H1 (cell line): ENCODE results near the gene OPCML. TPM values are rescaled to one million over a fixed set of nuclear protein-coding genes. Genes with fewer than 3 reads are reported as not detected.

Source experiments
- CTCF ChIA-PET: fragments of 300-600 bp; sonication (Branson Sonifier 250); formaldehyde crosslinking; loops from one replicate; lab custom pipeline; 2021; ENCODE audit not compliant: partially characterized antibody; lab: Charles Lee
- POLR2A ChIA-PET: fragments of 300-600 bp; sonication (Branson Sonifier 250); formaldehyde crosslinking; loops from one replicate; lab custom pipeline; 2021; ENCODE audit warnings: inconsistent platforms; ENCODE audit not compliant: partially characterized antibody; lab: Charles Lee
- DNase-seq, 2 experiments: peaks; one replicate each; pipeline versions ENCODE4 v3.0.0 to v3.0.0-alpha.2; 2010 to 2022; ENCODE audit warnings: low spot score in 2 of 2, low read depth in 1 of 2, mixed read lengths in 1 of 2
- FAIRE-seq: peaks from 2 replicates; lab custom pipeline; 2011; peaks lifted over from hg19 to GRCh38; lab: Jason Lieb, UNC
- H2AFZ ChIP-seq: 2 replicates; pipeline ENCODE4 v1.8.1; 2012; ENCODE audit warnings: low read length, inconsistent platforms
- H2AK5ac ChIP-seq: 2 replicates; pipeline ENCODE4 v1.6.1; 2013; ENCODE audit warnings: low read depth, low read length
- H2BK120ac ChIP-seq: replicated peaks from 2 replicates; pipeline ENCODE3; 2013; ENCODE audit warnings: low read depth, low read length, inconsistent platforms
- H2BK12ac ChIP-seq: 2 replicates; pipeline ENCODE4 v1.6.1; 2013; ENCODE audit warnings: low read depth, low read length
- H2BK15ac ChIP-seq: 2 replicates; pipeline ENCODE4 v1.6.1; 2013; ENCODE audit warnings: low read length
- H2BK20ac ChIP-seq: 2 replicates; pipeline ENCODE4 v1.6.1; 2013; ENCODE audit warnings: low read length
- H2BK5ac ChIP-seq: 2 replicates; pipeline ENCODE4 v1.6.1; 2013; ENCODE audit warnings: low read depth, low read length
- H3K14ac ChIP-seq: 2 replicates; pipeline ENCODE4 v1.6.1; 2013; ENCODE audit warnings: inconsistent platforms; ENCODE audit not compliant: insufficient read length
- H3K18ac ChIP-seq: 2 replicates; pipeline ENCODE4 v1.6.1; 2013; ENCODE audit warnings: low read length; ENCODE audit errors: extremely low read depth
- H3K23ac ChIP-seq: 2 replicates; pipeline ENCODE4 v1.6.1; 2013; ENCODE audit warnings: inconsistent platforms; ENCODE audit not compliant: insufficient read length
- H3K23me2 ChIP-seq: 2 replicates; pipeline ENCODE4 v1.6.1; 2013; ENCODE audit warnings: low read depth, low read length
- H3K27ac ChIP-seq: 2 replicates; pipeline ENCODE4 v1.6.1; 2011; ENCODE audit warnings: low read depth, low read length, inconsistent platforms
- H3K27me3 ChIP-seq, 4 experiments: replicated peaks in 1 of 4; 1 replicate in 1 of 4; 2 replicates in 3 of 4; pipeline versions ENCODE4 v1.6.1 to v1.8.1; 2011 to 2013; ENCODE audit warnings: low read length in 3 of 4, mild to moderate bottlenecking in 3 of 4, inconsistent platforms in 2 of 4, mixed read lengths in 2 of 4, moderate library complexity in 1 of 4; ENCODE audit not compliant: control insufficient read depth in 3 of 4, insufficient read depth in 3 of 4; ENCODE audit errors: extremely low read depth in 1 of 4
- H3K36me3 ChIP-seq, 4 experiments: 2 replicates each; pipeline versions ENCODE4 v1.6.1 to v1.8.1; 2011 to 2013; ENCODE audit warnings: mild to moderate bottlenecking in 4 of 4, low read length in 3 of 4, moderate library complexity in 2 of 4, control low read depth in 1 of 4, inconsistent platforms in 1 of 4; ENCODE audit not compliant: insufficient read depth in 4 of 4, control insufficient read depth in 2 of 4
- H3K4ac ChIP-seq: replicated peaks from 2 replicates; pipeline ENCODE3; 2013; ENCODE audit warnings: low read length, low read depth, mixed read lengths, inconsistent platforms; ENCODE audit not compliant: insufficient read length
- H3K4me1 ChIP-seq, 4 experiments: replicated peaks in 1 of 4; 1 replicate in 1 of 4; 2 replicates in 3 of 4; pipeline versions ENCODE4 v1.6.1 to v1.8.1; 2011 to 2013; ENCODE audit warnings: low read length in 3 of 4, inconsistent platforms in 2 of 4, mixed read lengths in 1 of 4; ENCODE audit not compliant: insufficient read depth in 4 of 4, control insufficient read depth in 3 of 4
- H3K4me2 ChIP-seq, 2 experiments: 2 replicates each; pipeline versions ENCODE4 v1.6.1 to v1.8.1; 2011 to 2013; ENCODE audit warnings: low read depth in 2 of 2, low read length in 2 of 2, control low read depth in 1 of 2, inconsistent platforms in 1 of 2, mild to moderate bottlenecking in 1 of 2; ENCODE audit not compliant: insufficient read depth in 1 of 2
- H3K4me3 ChIP-seq, 4 experiments: fragments of 200-600, 300-600 bp in 1 of 4; sonication (generic), shearing (Covaris generic), sonication (Bioruptor Twin) in 1 of 4; 2 replicates each; pipeline versions ENCODE4 v1.5.1 to v1.8.1; 2011 to 2016; ENCODE audit warnings: low read length in 4 of 4, low read depth in 3 of 4, control low read depth in 2 of 4, inconsistent platforms in 2 of 4, mild to moderate bottlenecking in 2 of 4, mixed read lengths in 1 of 4, moderate library complexity in 1 of 4; ENCODE audit not compliant: insufficient read depth in 2 of 4; ENCODE audit errors: extremely low read depth in 1 of 4
- H3K56ac ChIP-seq: replicated peaks from 2 replicates; pipeline ENCODE3; 2013; ENCODE audit warnings: low read depth, mild to moderate bottlenecking, mixed read lengths, low read length, inconsistent platforms; ENCODE audit not compliant: insufficient read length
- H3K79me1 ChIP-seq: 2 replicates; pipeline ENCODE4 v1.6.1; 2013; ENCODE audit warnings: low read depth, low read length, control low read depth
- H3K79me2 ChIP-seq, 2 experiments: 2 replicates each; pipeline versions ENCODE4 v1.6.1 to v1.8.1; 2012 to 2013; ENCODE audit warnings: low read length in 2 of 2, mild to moderate bottlenecking in 2 of 2, inconsistent platforms in 1 of 2; ENCODE audit not compliant: insufficient read depth in 2 of 2, control insufficient read depth in 1 of 2
- H3K9ac ChIP-seq, 4 experiments: replicated peaks in 1 of 4; 1 replicate in 1 of 4; 2 replicates in 3 of 4; pipeline versions ENCODE4 v1.6.1 to v1.8.1; 2011 to 2013; ENCODE audit warnings: low read depth in 3 of 4, low read length in 3 of 4, control low read depth in 2 of 4, mild to moderate bottlenecking in 2 of 4, moderate library complexity in 2 of 4, inconsistent platforms in 1 of 4; ENCODE audit errors: extremely low read depth in 1 of 4
- H3K9me3 ChIP-seq, 2 experiments: 2 replicates each; pipeline versions ENCODE4 v1.6.1 to v1.8.1; 2012 to 2013; ENCODE audit warnings: mild to moderate bottlenecking in 2 of 2, moderate library complexity in 2 of 2, control low read depth in 1 of 2, inconsistent platforms in 1 of 2, low read depth in 1 of 2, low read length in 1 of 2, mixed read lengths in 1 of 2; ENCODE audit not compliant: insufficient read depth in 2 of 2
- H4K20me1 ChIP-seq, 2 experiments: replicated peaks in 1 of 2; 2 replicates each; pipeline versions ENCODE3 to v1.8.1; 2011 to 2013; ENCODE audit warnings: inconsistent platforms in 2 of 2, low read length in 2 of 2, mild to moderate bottlenecking in 1 of 2; ENCODE audit not compliant: insufficient read depth in 2 of 2, control insufficient read depth in 1 of 2
- H4K5ac ChIP-seq: 2 replicates; pipeline ENCODE4 v1.6.1; 2013; ENCODE audit warnings: low read length, low read depth, mixed read lengths, inconsistent platforms; ENCODE audit not compliant: insufficient read length
- H4K8ac ChIP-seq: 2 replicates; pipeline ENCODE4 v1.8.0; 2013; ENCODE audit warnings: mild to moderate bottlenecking, moderate library complexity, low read length, inconsistent platforms; ENCODE audit not compliant: insufficient read depth; ENCODE audit errors: extremely low read depth
- H4K91ac ChIP-seq: replicated peaks from 2 replicates; pipeline ENCODE3; 2013; ENCODE audit warnings: low read length, mixed read lengths, inconsistent platforms; ENCODE audit not compliant: insufficient read length
- WGBS, 2 experiments: shearing (Covaris generic) in 1 of 2; methylation state at CpG; one replicate each; pipeline versions ENCODE4 v1.1.6 to v1.1.7; 2013 to 2015; ENCODE audit warnings: low lambda C conversion rate in 2 of 2, mixed read lengths in 2 of 2, inconsistent platforms in 1 of 2, low coverage in 1 of 2, missing lambda C conversion rate in 1 of 2; ENCODE audit not compliant: insufficient replicate concordance in 2 of 2, insufficient coverage in 1 of 2, insufficient read length in 1 of 2; ENCODE audit errors: extremely low coverage in 1 of 2, missing lambda C conversion rate in 1 of 2; 5-methylcytosine and 5-hydroxymethylcytosine counted together
- polyA plus RNA-seq, 7 experiments: library from polyadenylated mRNA; depleted of rRNA in 3 of 7; stranded (reverse) in 5 of 7; unstranded in 2 of 7; fragments of >200 nt in 5 of 7; fragments of 200-250 nt in 2 of 7; gene quantifications; 1 replicate in 5 of 7; 2 replicates in 1 of 7; 4 replicates in 1 of 7; pipeline versions ENCODE4 v1.2.1 to v1.2.3, GENCODE V29; 2011 to 2013; ENCODE audit warnings: missing spikeins in 2 of 7, mixed read lengths in 2 of 7
- total RNA-seq: library from RNA; stranded (reverse); fragmentation: NEBNext Ultra II Directional; extraction: Animal tissue kit (Norgen Biotek cat#: 25700); gene quantifications from 2 replicates; pipeline ENCODE4 v1.2.1, GENCODE V29; 2021
- TF ChIP-seq, protein P1 (sequence below): IDR thresholded peaks from 2 replicates; pipeline ENCODE4 v1.6.1; 2012; ENCODE audit warnings: low read length, inconsistent platforms

The OPCML gene
- total and polyA plus RNA-seq, 2 of the 8 experiments (the other 6 are each of a cell fraction or from before 2014, with no cell fraction given), result 2.3 to 3.1 TPM

DNA sequence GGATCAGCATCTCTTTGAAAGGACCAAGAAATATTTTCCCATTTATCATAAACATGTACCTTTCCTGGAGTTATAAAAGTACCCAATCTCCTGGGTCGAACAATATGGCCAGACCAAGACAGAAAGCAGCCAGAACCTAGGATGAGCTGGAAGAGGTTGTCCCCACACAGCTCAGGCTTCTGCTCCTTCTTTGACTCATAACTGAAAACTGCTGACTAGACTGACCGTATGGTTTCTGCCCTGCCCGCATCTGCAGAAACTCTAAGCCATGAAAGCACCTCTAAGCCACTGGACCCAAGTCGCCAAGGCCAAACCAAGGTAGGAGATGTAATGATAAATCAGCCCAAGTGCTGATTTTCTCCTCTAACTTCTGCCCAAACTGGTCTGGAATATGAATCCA lies 129.8 kb downstream of the OPCML start:
- POLR2A ChIA-PET, result no interaction called here
- Histone ChIP-seq H4K91ac (no peak overlapping the region), H3K56ac (no peak overlapping the region), H2BK12ac (no peak overlapping the region), H3K27me3 (no peaks in the 10 kb centered on the region), H2BK20ac (no peak overlapping the region), H3K4me3 (no peak overlapping the region), H3K4me1 (no peaks in the 10 kb centered on the region), H2AK5ac (no peak overlapping the region), H3K9me3 (no peaks in the 10 kb centered on the region), H4K20me1 (no peaks in the 10 kb centered on the region), H2BK5ac (no peak overlapping the region), H3K27ac (no peak overlapping the region), H3K36me3 (no peaks in the 10 kb centered on the region), H3K18ac (no peak overlapping the region), H3K9ac (no peak overlapping the region), H3K14ac (no peak overlapping the region), H4K5ac (no peak overlapping the region), H3K23me2 (no peaks in the 10 kb centered on the region), H2BK120ac (no peak overlapping the region), H4K8ac (no peak overlapping the region), H2AFZ (no peak overlapping the region), H2BK15ac (no peak overlapping the region), H3K4ac (no peak overlapping the region), H3K23ac (no peak overlapping the region), H3K79me2 (no peaks in the 10 kb centered on the region), H3K4me2 (no peak overlapping the region), H3K79me1 (no peaks in the 10 kb centered on the region)
- WGBS, 2 experiments, result 86% methylated on average over 4 of the region's 4 CpGs; no CpG with 5 or more reads in 1 of the 2 experiments
- FAIRE-seq, result no peak
- CTCF ChIA-PET, result interaction anchor here (0.9 kb wide), 1 partner anchor 54 kb away, joined by 4 read pairs; no protein-coding TSS in a partner anchor
- DNase-seq, result no peak
- TF ChIP-seq, protein P1, sequence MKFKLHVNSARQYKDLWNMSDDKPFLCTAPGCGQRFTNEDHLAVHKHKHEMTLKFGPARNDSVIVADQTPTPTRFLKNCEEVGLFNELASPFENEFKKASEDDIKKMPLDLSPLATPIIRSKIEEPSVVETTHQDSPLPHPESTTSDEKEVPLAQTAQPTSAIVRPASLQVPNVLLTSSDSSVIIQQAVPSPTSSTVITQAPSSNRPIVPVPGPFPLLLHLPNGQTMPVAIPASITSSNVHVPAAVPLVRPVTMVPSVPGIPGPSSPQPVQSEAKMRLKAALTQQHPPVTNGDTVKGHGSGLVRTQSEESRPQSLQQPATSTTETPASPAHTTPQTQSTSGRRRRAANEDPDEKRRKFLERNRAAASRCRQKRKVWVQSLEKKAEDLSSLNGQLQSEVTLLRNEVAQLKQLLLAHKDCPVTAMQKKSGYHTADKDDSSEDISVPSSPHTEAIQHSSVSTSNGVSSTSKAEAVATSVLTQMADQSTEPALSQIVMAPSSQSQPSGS, result no peak
